DND-41 (cell line): ENCODE data around the gene SPI1.

Source experiments
- ATAC-seq: fragments of 200-7000 bp; cut with Tn5 transposase; 3 replicates; pipeline ENCODE4 v1.9.1; 2021; ENCODE audit warnings: low read depth; ENCODE audit not compliant: insufficient read depth
- DNase-seq: peaks from one replicate; pipeline ENCODE4 v3.0.0-alpha.2; 2020
- H2AFZ ChIP-seq: 2 replicates; pipeline ENCODE4 v1.6.0; 2012; ENCODE audit warnings: low read depth, low read length
- H3K27ac ChIP-seq: 2 replicates; pipeline ENCODE4 v1.5.1; 2012; ENCODE audit warnings: low read length, inconsistent platforms
- H3K27me3 ChIP-seq: fragments of 200-600 bp; sonication (generic); 2 replicates; pipeline ENCODE4 v1.6.0; 2012; ENCODE audit warnings: low read length, mild to moderate bottlenecking, inconsistent platforms; ENCODE audit not compliant: insufficient read depth, poor library complexity
- H3K36me3 ChIP-seq: 2 replicates; pipeline ENCODE4 v1.5.1; 2012; ENCODE audit warnings: low read length, inconsistent platforms; ENCODE audit not compliant: insufficient read depth
- H3K4me1 ChIP-seq: 2 replicates; pipeline ENCODE4 v1.5.1; 2012; ENCODE audit warnings: mild to moderate bottlenecking, low read length; ENCODE audit not compliant: insufficient read depth
- H3K4me2 ChIP-seq: 2 replicates; pipeline ENCODE4 v1.6.0; 2012; ENCODE audit warnings: mild to moderate bottlenecking, moderate library complexity, low read length, inconsistent platforms; ENCODE audit not compliant: insufficient read depth
- H3K4me3 ChIP-seq, 2 experiments: fragments of 200-600 bp in 1 of 2; shearing (Covaris generic) in 1 of 2; 2 replicates each; pipeline ENCODE4 v1.5.1; 2012 to 2016; ENCODE audit warnings: inconsistent platforms in 2 of 2, low read length in 2 of 2, mild to moderate bottlenecking in 2 of 2, low read depth in 1 of 2, moderate library complexity in 1 of 2
- H3K79me2 ChIP-seq: 2 replicates; pipeline ENCODE4 v1.6.0; 2012; ENCODE audit warnings: low read length, inconsistent platforms; ENCODE audit not compliant: insufficient read depth
- H3K9ac ChIP-seq: 2 replicates; pipeline ENCODE4 v1.6.0; 2012; ENCODE audit warnings: low read depth, mild to moderate bottlenecking, inconsistent platforms, low read length, moderate library complexity
- H3K9me3 ChIP-seq: 2 replicates; pipeline ENCODE4 v1.5.1; 2012; ENCODE audit warnings: low read length, moderate library complexity, mild to moderate bottlenecking, inconsistent platforms; ENCODE audit not compliant: insufficient read depth, severe bottlenecking
- H4K20me1 ChIP-seq: 2 replicates; pipeline ENCODE4 v1.6.0; 2012; ENCODE audit warnings: low read length; ENCODE audit not compliant: insufficient read depth
- CTCF ChIP-seq: IDR thresholded peaks from 2 replicates; pipeline ENCODE4 v1.5.1; 2012; ENCODE audit warnings: borderline replicate concordance, low read length, moderate library complexity, mild to moderate bottlenecking; ENCODE audit not compliant: poor library complexity, severe bottlenecking; ENCODE audit errors: extremely low read depth
- EZH2 ChIP-seq: IDR thresholded peaks from 3 replicates; pipeline ENCODE4 v1.6.1; 2012; ENCODE audit warnings: borderline replicate concordance, low read depth, mild to moderate bottlenecking, moderate library complexity, low read length, inconsistent platforms; ENCODE audit not compliant: severe bottlenecking

SPI1 gene

GRCh38 chr11:47348859-47349258 lies 29.5 kb downstream of the SPI1 start:
- no peaks in the 10 kb centered on the region for H4K20me1 ChIP-seq
- no peaks in the 10 kb centered on the region for H3K27me3 ChIP-seq
- no peaks in the 10 kb centered on the region for H3K4me1 ChIP-seq
- H2AFZ ChIP-seq: peak overlapping the region; percentile 45; the same call in 1 of the 2 replicates
- DNase-seq: peak; percentile 51
- no peaks in the 10 kb centered on the region for H3K9me3 ChIP-seq
- no peaks in the 10 kb centered on the region for H3K79me2 ChIP-seq
- H3K36me3 ChIP-seq: no peaks in the 10 kb centered on the region
- H3K4me2 ChIP-seq: no peak overlapping the region
- TF ChIP-seq CTCF (peak; percentile 63), EZH2 (no peak)
- no peak overlapping the region for H3K4me3 ChIP-seq
- no peak overlapping the region for H3K9ac ChIP-seq
- ATAC-seq: peak; percentile 80
- H3K27ac ChIP-seq: no peak overlapping the region

GRCh38 chr11:47348131-47348802 lies 30.1 kb downstream of the SPI1 start:
- no peak overlapping the region for H3K9ac ChIP-seq
- ATAC-seq: no peak
- H3K4me1 ChIP-seq: no peaks in the 10 kb centered on the region
- no peaks in the 10 kb centered on the region for H3K9me3 ChIP-seq
- no peak for DNase-seq
- no peaks in the 10 kb centered on the region for H4K20me1 ChIP-seq
- H3K79me2 ChIP-seq: no peaks in the 10 kb centered on the region
- H3K4me3 ChIP-seq: no peak overlapping the region
- H2AFZ ChIP-seq: no peak overlapping the region
- H3K27ac ChIP-seq: no peak overlapping the region
- no peaks in the 10 kb centered on the region for H3K27me3 ChIP-seq
- no peaks in the 10 kb centered on the region for H3K36me3 ChIP-seq
- TF ChIP-seq CTCF (no peak), EZH2 (no peak)
- no peak overlapping the region for H3K4me2 ChIP-seq

GRCh38 chr11:47347137-47347536 lies 31.2 kb downstream of the SPI1 start:
- TF ChIP-seq CTCF: no peak
- no peak for TF ChIP-seq EZH2
- Histone ChIP-seq H3K9ac (no peak overlapping the region), H3K36me3 (no peaks in the 10 kb centered on the region), H3K9me3 (no peaks in the 10 kb centered on the region), H2AFZ (no peak overlapping the region), H3K27ac (no peak overlapping the region), H4K20me1 (no peaks in the 10 kb centered on the region), H3K4me1 (no peaks in the 10 kb centered on the region), H3K4me3 (no peak overlapping the region), H3K79me2 (no peaks in the 10 kb centered on the region), H3K4me2 (no peak overlapping the region), H3K27me3 (no peaks in the 10 kb centered on the region)
- no peak for DNase-seq
- ATAC-seq: no peak
